NCI-H1436 treated with DMSO at 0.1 percent for 48 hours (cell line): ENCODE data around the gene AHRR.
"Not testable (repeated sequence)": the region's sequence is repeated elsewhere in the genome, so short reads cannot be mapped to it uniquely, and the experiment has no call there.

Source experiments
- DNase-seq: peaks from one replicate; lab custom pipeline; 2025; lab: John Stamatoyannopoulos, UW

AHRR gene

GRCh38 chr5:459562-460272 lies 138.2 kb downstream of the AHRR start:
- DNase-seq, result no peak

- no peak for DNase-seq
Measured at GRCh38 chr5:460273-460625, 138.7 kb downstream of the AHRR start.

- DNase-seq, result no peak
Measured at GRCh38 chr5:462051-462481, 140.6 kb downstream of the AHRR start.

- no peak for DNase-seq
Measured at GRCh38 chr5:463301-463700, 141.8 kb downstream of the AHRR start.

- no peak for DNase-seq
Measured at GRCh38 chr5:463952-464351, 142.4 kb downstream of the AHRR start.

GRCh38 chr5:464446-464842 lies 142.9 kb downstream of the AHRR start:
- DNase-seq, result no peak

- DNase-seq, result no peak
Measured at GRCh38 chr5:464843-465590, 143.5 kb downstream of the AHRR start.

GRCh38 chr5:465591-466403 lies 144.3 kb downstream of the AHRR start:
- DNase-seq, result no peak

- no peak for DNase-seq
Measured at GRCh38 chr5:466661-467310, 145.3 kb downstream of the AHRR start.

- DNase-seq, result no peak
Measured at GRCh38 chr5:468401-468800, 146.9 kb downstream of the AHRR start.

- DNase-seq, result no peak
Measured at GRCh38 chr5:469752-470483, 148.4 kb downstream of the AHRR start.

- no peak for DNase-seq
Measured at GRCh38 chr5:470961-471749, 149.6 kb downstream of the AHRR start.

GRCh38 chr5:471750-472058 lies 150.2 kb downstream of the AHRR start:
- no peak for DNase-seq

- no peak for DNase-seq
Measured at GRCh38 chr5:472076-472655, 150.7 kb downstream of the AHRR start.

- DNase-seq, result no peak
Measured at GRCh38 chr5:472656-473550, 151.4 kb downstream of the AHRR start.

GRCh38 chr5:473551-474192 lies 152.2 kb downstream of the AHRR start:
- DNase-seq, result no peak

GRCh38 chr5:474232-474839 lies 152.8 kb downstream of the AHRR start:
- DNase-seq, result not testable (repeated sequence)

- DNase-seq, result no peak
Measured at GRCh38 chr5:474840-475661, 153.5 kb downstream of the AHRR start.
